Esophagus (tissue), 2 donors: ENCODE results near the gene DGKB. TPM values are rescaled to one million over a fixed set of nuclear protein-coding genes. Genes with fewer than 3 reads are reported as not detected.

Experiments
- H3K27ac ChIP-seq, 2 donors: one replicate each; pipeline ENCODE4 v1.5.1; 2013; ENCODE audit warnings: low read depth in 2 of 2, mild to moderate bottlenecking in 2 of 2, inconsistent platforms in 1 of 2, low read length in 1 of 2, moderate library complexity in 1 of 2
- H3K27me3 ChIP-seq, 2 donors: one replicate each; pipeline ENCODE4 v1.6.1; 2013; ENCODE audit warnings: low read length in 2 of 2, control low read depth in 1 of 2, mild to moderate bottlenecking in 1 of 2; ENCODE audit not compliant: insufficient read depth in 2 of 2, control insufficient read depth in 1 of 2
- H3K36me3 ChIP-seq, 2 donors: one replicate each; pipeline ENCODE4 v1.6.1; 2013; ENCODE audit warnings: low read length in 1 of 2; ENCODE audit not compliant: control insufficient read depth in 2 of 2, insufficient read depth in 2 of 2
- H3K4me1 ChIP-seq, 2 donors: one replicate each; pipeline ENCODE4 v1.6.1; 2013; ENCODE audit warnings: low read length in 1 of 2; ENCODE audit not compliant: control insufficient read depth in 2 of 2, insufficient read depth in 2 of 2
- H3K4me3 ChIP-seq, 2 donors: one replicate each; pipeline ENCODE4 v1.5.1; 2013; ENCODE audit warnings: low read length in 2 of 2, mild to moderate bottlenecking in 2 of 2, low read depth in 1 of 2, moderate library complexity in 1 of 2
- H3K9me3 ChIP-seq, 2 donors: one replicate each; pipeline ENCODE4 v1.6.1; 2013; ENCODE audit warnings: mild to moderate bottlenecking in 2 of 2, low read depth in 1 of 2, low read length in 1 of 2, moderate library complexity in 1 of 2; ENCODE audit not compliant: control insufficient read depth in 2 of 2, insufficient read depth in 1 of 2
- WGBS, 2 donors: extraction: QIAGEN DNeasy Blood & Tissue Kit; methylation state at CpG; one replicate each; pipeline ENCODE4 v1.1.7; 2013; 5-methylcytosine and 5-hydroxymethylcytosine counted together
- polyA plus RNA-seq, 2 donors: library from polyadenylated mRNA; stranded (reverse); fragments of 200-250 nt; gene quantifications; one replicate each; pipeline ENCODE4 v1.2.3, GENCODE V29; 2013
- donor health status: healthy with polysubstance abuse.
- donor health status: Bipolar disorder and iron deficiency.

Gene DGKB
- polyA plus RNA-seq, 2 donors = 0.09 to 0.20 TPM

DNA sequence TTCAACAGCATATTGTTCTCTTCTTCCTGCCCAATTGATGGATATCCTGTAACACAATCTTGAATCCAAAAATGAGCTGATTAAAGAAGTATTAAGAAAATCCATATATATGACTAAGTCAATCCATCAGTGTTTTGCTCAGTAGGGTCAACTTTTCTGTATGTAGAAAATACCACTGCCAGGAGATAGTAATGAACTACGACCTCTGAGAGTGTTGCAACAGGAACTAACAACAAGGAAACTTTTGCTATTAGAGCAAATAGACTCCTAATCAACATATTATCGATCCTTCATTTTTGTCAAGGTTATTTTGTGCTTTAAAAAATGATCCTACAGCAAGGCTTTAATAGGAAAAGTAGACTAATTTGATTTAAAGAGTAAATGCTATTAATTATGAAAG, 507.8 kb downstream of the DGKB start:
- no peaks in the 10 kb centered on the region for H3K27me3 ChIP-seq
- 71 to 77% methylated on average over 2 of the region's 2 CpGs for WGBS, 2 donors
- H3K36me3 ChIP-seq = no peaks in the 10 kb centered on the region
- no peaks in the 10 kb centered on the region for H3K9me3 ChIP-seq
- H3K4me3 ChIP-seq = no peak overlapping the region
- H3K4me1 ChIP-seq = no peaks in the 10 kb centered on the region
- H3K27ac ChIP-seq = no peak overlapping the region

GRCh38 chr7:14389595-14389994, 513.0 kb downstream of the DGKB start:
- Histone ChIP-seq H3K4me1 (no peaks in the 10 kb centered on the region), H3K4me3 (no peak overlapping the region), H3K27ac (no peak overlapping the region), H3K27me3 (no peaks in the 10 kb centered on the region), H3K36me3 (no peaks in the 10 kb centered on the region), H3K9me3 (no peaks in the 10 kb centered on the region)
- WGBS, 2 donors = 60 to 77% methylated on average over 4 of the region's 4 CpGs

DNA sequence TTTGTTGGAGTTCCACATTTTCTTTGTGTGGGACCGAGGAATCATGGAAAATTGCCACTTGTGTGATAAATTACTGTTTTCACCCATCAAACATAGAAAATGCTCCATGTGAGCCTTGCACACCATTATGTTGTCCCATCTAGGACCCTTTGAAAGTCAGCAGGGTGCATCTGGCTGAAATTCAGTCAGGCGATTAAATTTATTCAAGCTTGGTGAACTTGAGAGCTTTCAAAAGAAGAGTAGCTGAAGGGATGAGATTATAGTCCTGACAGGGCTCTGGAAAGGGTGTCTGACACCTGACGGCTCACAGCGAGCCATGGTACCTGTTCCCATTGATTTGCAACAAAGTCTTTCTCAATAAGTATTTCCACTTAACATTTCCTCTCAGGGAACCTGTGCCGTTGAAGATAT, 513.4 kb downstream of the DGKB start:
- WGBS, 2 donors = 58 to 65% methylated on average over 5 of the region's 5 CpGs
- Histone ChIP-seq H3K4me1 (no peaks in the 10 kb centered on the region), H3K9me3 (no peaks in the 10 kb centered on the region), H3K36me3 (no peaks in the 10 kb centered on the region), H3K4me3 (no peak overlapping the region), H3K27ac (no peak overlapping the region), H3K27me3 (no peaks in the 10 kb centered on the region)

DNA sequence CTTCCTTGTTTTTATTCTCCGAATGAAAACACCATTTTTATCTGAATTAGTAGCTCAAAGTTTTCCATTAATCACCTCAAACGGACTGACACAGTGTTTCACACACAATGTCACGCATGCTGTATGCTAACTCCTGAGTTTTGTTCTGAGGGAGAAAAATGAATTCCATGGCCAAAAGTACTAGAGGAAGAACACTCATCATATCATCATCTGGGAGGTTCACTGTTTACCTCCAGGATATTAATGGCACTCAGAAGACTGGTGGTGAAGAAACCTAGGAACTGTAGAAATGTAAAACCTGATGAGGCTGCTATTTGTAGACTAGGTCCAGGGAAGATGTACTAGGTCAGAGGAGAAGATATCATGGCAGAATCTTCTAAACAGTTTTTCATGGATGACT, 517.5 kb downstream of the DGKB start:
- H3K4me1 ChIP-seq = no peaks in the 10 kb centered on the region
- H3K27me3 ChIP-seq = no peaks in the 10 kb centered on the region
- no peaks in the 10 kb centered on the region for H3K36me3 ChIP-seq
- no peaks in the 10 kb centered on the region for H3K9me3 ChIP-seq
- 81 to 82% methylated on average over 3 of the region's 3 CpGs for WGBS, 2 donors
- no peak overlapping the region for H3K4me3 ChIP-seq
- H3K27ac ChIP-seq = no peak overlapping the region

DNA sequence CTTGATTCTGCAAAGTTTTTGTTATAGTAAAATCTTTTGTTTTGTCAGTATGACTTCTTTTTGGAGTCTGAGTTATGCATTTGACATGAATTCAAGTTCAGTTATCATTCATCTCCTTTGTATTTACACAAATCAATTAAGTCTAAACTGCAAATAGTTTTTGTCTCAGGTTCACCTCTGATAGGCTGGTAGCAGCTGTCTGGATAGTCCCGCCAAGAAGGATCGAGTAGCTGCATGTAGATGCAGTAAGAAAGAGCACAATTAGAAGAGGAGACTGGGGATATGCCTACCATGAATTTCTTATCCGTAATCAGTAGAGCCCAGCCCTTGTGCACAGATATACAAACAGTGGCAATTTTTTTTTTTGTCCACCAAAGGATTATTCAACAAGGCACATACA, 520.6 kb downstream of the DGKB start:
- Histone ChIP-seq H3K9me3 (no peaks in the 10 kb centered on the region), H3K27me3 (no peaks in the 10 kb centered on the region), H3K36me3 (no peaks in the 10 kb centered on the region), H3K4me1 (no peaks in the 10 kb centered on the region), H3K4me3 (no peak overlapping the region), H3K27ac (no peak overlapping the region)
- WGBS, 2 donors = 50 to 54% methylated on average over 3 of the region's 3 CpGs

GRCh38 chr7:14381306-14381705, 521.2 kb downstream of the DGKB start:
- no peaks in the 10 kb centered on the region for H3K36me3 ChIP-seq
- no peak overlapping the region for H3K4me3 ChIP-seq
- no peaks in the 10 kb centered on the region for H3K4me1 ChIP-seq
- H3K27me3 ChIP-seq = no peaks in the 10 kb centered on the region
- 80 to 86% methylated on average over 3 of the region's 3 CpGs for WGBS, 2 donors
- no peaks in the 10 kb centered on the region for H3K9me3 ChIP-seq
- H3K27ac ChIP-seq = no peak overlapping the region

DNA sequence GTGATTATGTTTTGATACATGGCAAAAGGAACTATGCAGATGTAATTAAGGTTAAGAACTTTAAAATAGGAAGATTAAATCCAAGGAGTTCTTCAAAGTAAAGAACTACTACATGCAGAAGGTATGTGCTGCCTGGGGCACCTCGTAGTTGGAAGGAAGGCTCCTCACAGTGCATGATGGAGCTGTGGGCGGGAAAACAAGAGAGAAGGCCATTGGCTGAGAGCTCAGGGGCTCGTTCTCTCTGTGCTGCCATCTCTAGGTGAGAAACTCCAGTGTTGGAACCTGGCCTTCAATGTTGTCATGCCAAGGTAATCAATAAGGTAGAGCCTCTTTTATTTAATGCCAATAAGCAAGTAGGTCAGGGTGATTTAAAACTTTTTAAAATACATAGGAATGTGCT, 521.7 kb downstream of the DGKB start:
- Histone ChIP-seq H3K4me1 (no peaks in the 10 kb centered on the region), H3K27me3 (no peaks in the 10 kb centered on the region), H3K27ac (no peak overlapping the region), H3K36me3 (no peaks in the 10 kb centered on the region), H3K9me3 (no peaks in the 10 kb centered on the region), H3K4me3 (no peak overlapping the region)
- WGBS, 2 donors = 60 to 65% methylated on average over 3 of the region's 3 CpGs

DNA sequence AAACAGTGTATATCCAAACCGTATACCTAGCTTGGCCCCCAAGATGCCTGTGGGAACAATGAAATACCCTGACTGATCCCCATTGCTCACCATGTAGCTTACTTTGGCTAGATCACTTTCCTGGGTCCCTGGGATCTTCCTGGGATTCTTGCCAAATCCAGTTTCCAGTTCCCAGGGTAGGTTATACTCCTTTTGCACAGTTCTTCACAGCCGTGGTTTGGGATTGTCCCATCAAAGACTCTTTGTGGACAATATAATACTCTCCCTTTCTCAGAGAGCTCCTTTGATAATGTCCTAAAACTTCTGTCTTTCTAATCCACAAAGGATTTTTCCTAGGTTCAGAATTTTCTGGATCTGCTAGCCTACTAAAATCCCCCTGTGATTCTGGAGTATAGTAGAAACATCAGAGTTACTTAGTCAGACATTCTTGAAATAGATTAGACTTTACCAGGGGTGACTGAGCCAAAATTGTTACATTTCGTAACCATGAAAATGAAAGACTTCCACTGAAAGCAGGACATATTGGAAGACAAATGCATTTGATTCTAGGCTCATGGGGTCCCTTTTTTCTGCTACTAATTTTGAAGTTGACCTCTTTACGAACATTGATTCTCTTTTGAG, 524.8 kb downstream of the DGKB start:
- WGBS, 2 donors = 78 to 82% methylated on average over 4 of the region's 4 CpGs
- Histone ChIP-seq H3K27ac (no peak overlapping the region), H3K9me3 (no peaks in the 10 kb centered on the region), H3K36me3 (no peaks in the 10 kb centered on the region), H3K4me3 (no peak overlapping the region), H3K4me1 (no peaks in the 10 kb centered on the region), H3K27me3 (no peaks in the 10 kb centered on the region)

DNA sequence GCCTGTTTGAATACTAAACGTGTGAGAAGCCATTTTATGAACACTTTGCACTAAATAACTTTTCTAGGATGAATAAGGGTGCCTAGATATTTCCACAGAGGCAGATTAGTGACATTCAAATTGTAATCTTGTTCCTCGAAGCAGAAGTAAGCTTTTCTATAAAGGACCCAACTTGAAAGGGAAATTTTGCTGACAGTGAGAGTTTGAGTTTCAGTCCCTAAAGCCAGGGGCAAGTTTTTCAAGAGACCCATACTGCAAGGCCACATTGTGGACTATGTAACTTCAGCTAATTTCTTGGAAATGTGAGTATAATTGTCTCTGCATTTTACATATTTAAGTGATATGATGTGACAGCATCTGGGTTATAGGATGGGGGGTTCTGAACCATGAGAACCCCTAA, 525.8 kb downstream of the DGKB start:
- no peaks in the 10 kb centered on the region for H3K9me3 ChIP-seq
- no peaks in the 10 kb centered on the region for H3K36me3 ChIP-seq
- H3K4me3 ChIP-seq = no peak overlapping the region
- no peak overlapping the region for H3K27ac ChIP-seq
- no peaks in the 10 kb centered on the region for H3K27me3 ChIP-seq
- no peaks in the 10 kb centered on the region for H3K4me1 ChIP-seq
- 60% methylated on average over 2 of the region's 2 CpGs for WGBS, 2 donors

DNA sequence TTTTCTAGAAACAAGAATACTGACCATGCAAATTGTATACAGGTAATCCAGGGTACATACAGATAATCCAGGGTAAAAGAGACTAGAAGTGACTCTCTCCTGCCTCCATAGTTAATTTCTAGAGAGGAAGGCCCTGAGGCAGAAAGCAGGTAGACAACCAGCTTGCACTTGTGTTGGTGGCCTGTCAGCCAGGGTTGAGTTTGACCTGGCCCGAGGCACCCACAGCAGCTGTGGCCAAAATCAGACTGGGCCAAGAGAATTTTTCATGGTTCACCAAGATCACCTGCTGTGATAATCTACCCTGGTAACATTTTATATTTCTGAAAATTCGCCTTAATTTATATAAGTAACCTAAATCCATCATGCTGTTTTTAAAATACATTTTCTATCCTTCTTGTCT, 526.6 kb downstream of the DGKB start:
- WGBS, 2 donors = 75 to 86% methylated on average over 2 of the region's 2 CpGs
- H3K9me3 ChIP-seq = no peaks in the 10 kb centered on the region

More for the DNA sequence above, 526.6 kb downstream of the DGKB start:
- H3K36me3 ChIP-seq = no peaks in the 10 kb centered on the region
- H3K27me3 ChIP-seq = no peaks in the 10 kb centered on the region
- no peak overlapping the region for H3K4me3 ChIP-seq
- no peaks in the 10 kb centered on the region for H3K4me1 ChIP-seq
- no peak overlapping the region for H3K27ac ChIP-seq
